Measurements from ENCODE around the gene PCED1A. TPM values are rescaled to one million over a fixed set of nuclear protein-coding genes. Genes with fewer than 3 reads are reported as not detected.
A peak's percentile ranks its signal among the peaks of the same experiment; 100 is the strongest.
"Not testable (repeated sequence)": the region's sequence is repeated elsewhere in the genome, so short reads cannot be mapped to it uniquely, and the experiment has no call there.

Gene PCED1A
- total and polyA plus RNA-seq, 4 donors: 19.2 to 178 (median 39.6) TPM

GRCh38 chr20:2816030-2816582, 24.3 kb downstream of the PCED1A start, which contains the start of gene TMEM239:
TMEM239 (plus strand) TSS chr20:2816364; CDS start chr20:2816555, 191 bp downstream.
- Histone ChIP-seq H3K36me3 (ENCODE audit: control insufficient read depth in 1 of 2, insufficient read depth in 2 of 2, low read length in 1 of 2) (no peaks in the 10 kb centered on the region), H3K4me3 (ENCODE audit: low read length in 2 of 2) (no peak within 1 kb of the TSS), H3K27me3 (ENCODE audit: control insufficient read depth in 1 of 2, insufficient read depth in 2 of 2, low read length in 1 of 2) (peaks cover 0 to 3% of the 10 kb centered on the region in 2 donors), H3K4me1 (ENCODE audit: control insufficient read depth in 1 of 2, insufficient read depth in 2 of 2, low read length in 2 of 2) (no peaks in the 10 kb centered on the region), H3K27ac (ENCODE audit: low read depth in 1 of 2, low read length in 2 of 2) (no peak within 1 kb of the TSS), H3K9me3 (ENCODE audit: control insufficient read depth, low read length) (no peaks in the 10 kb centered on the region)
- DNase-seq (no peak), ATAC-seq (ENCODE audit: low FRiP score) (no peak)
- WGBS, 2 donors: 77 to 81% methylated on average over 10 of the region's 10 CpGs
- intact Hi-C loops (cut with DNase I): no loop called here

- intact Hi-C loops (cut with DNase I): no loop called here
- no peaks in the 10 kb centered on the region for H3K36me3 ChIP-seq (ENCODE audit: control insufficient read depth in 1 of 2, insufficient read depth in 2 of 2, low read length in 1 of 2)
- peaks cover 0 to 3% of the 10 kb centered on the region in 2 donors for H3K27me3 ChIP-seq (ENCODE audit: control insufficient read depth in 1 of 2, insufficient read depth in 2 of 2, low read length in 1 of 2)
- WGBS, 2 donors: 91 to 95% methylated on average over 8 of the region's 8 CpGs
- no peaks in the 10 kb centered on the region for H3K4me1 ChIP-seq (ENCODE audit: control insufficient read depth in 1 of 2, insufficient read depth in 2 of 2, low read length in 2 of 2)
- H3K4me3 ChIP-seq (ENCODE audit: low read length in 2 of 2): no peak overlapping the region
- DNase-seq (no peak), ATAC-seq (ENCODE audit: low FRiP score) (no peak)
- H3K9me3 ChIP-seq (ENCODE audit: control insufficient read depth, low read length): no peaks in the 10 kb centered on the region
- no peak overlapping the region for H3K27ac ChIP-seq (ENCODE audit: low read depth in 1 of 2, low read length in 2 of 2)
These were observed 25.1 kb downstream of the PCED1A start for GRCh38 chr20:2815242-2815900.

DNA sequence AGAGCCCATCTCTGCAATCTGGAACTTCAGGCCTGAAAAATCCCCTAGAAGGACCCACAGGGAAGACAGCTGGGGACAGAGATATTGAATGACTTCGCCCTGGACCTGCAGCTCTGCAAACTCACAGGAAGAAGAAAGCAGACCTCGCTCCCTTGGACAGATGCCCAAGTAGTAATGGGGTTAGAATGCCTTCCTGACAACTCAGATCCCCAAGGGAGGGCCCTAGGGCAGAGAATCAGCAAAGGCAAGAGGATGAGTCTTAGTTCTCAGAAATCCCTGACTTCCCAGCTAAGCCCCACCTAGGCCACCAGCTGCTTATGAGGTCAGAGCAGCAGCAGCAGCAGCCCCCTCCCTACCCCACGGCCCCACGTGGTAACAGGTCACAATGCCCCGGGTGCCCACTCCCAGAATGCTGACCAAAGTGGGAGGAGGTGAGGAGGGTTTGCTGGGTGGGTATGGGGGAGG, 25.8 kb downstream of the PCED1A start, which contains the start of gene C20orf141:
C20orf141 (plus strand) TSS at position 401 of the 465 bp plus-strand sequence. CDS start 198 bp downstream, outside the sequence.
- DNase-seq: peak in 1 of 2 donors; percentile 66
- H3K27ac ChIP-seq (ENCODE audit: low read depth in 1 of 2, low read length in 2 of 2): no peak within 1 kb of the TSS
- H3K27me3 ChIP-seq (ENCODE audit: control insufficient read depth in 1 of 2, insufficient read depth in 2 of 2, low read length in 1 of 2): peaks cover 0 to 3% of the 10 kb centered on the region in 2 donors
- H3K9me3 ChIP-seq (ENCODE audit: control insufficient read depth, low read length): no peaks in the 10 kb centered on the region
- intact Hi-C loops (cut with DNase I): no loop called here
- ATAC-seq (ENCODE audit: low FRiP score): no peak
- no peaks in the 10 kb centered on the region for H3K4me1 ChIP-seq (ENCODE audit: control insufficient read depth in 1 of 2, insufficient read depth in 2 of 2, low read length in 2 of 2)
- no peak within 1 kb of the TSS for H3K4me3 ChIP-seq (ENCODE audit: low read length in 2 of 2)
- 54 to 57% methylated on average over 5 of the region's 5 CpGs for WGBS, 2 donors
- H3K36me3 ChIP-seq (ENCODE audit: control insufficient read depth in 1 of 2, insufficient read depth in 2 of 2, low read length in 1 of 2): no peaks in the 10 kb centered on the region

- intact Hi-C loops (cut with DNase I): no loop called here
- ATAC-seq (ENCODE audit: low FRiP score): no peak
These were observed 26.4 kb downstream of the PCED1A start for GRCh38 chr20:2814076-2814475.

GRCh38 chr20:2812189-2812588, 28.3 kb downstream of the PCED1A start:
- H3K4me3 ChIP-seq (ENCODE audit: low read length in 2 of 2): no peak overlapping the region
- H3K9me3 ChIP-seq (ENCODE audit: control insufficient read depth, low read length): no peaks in the 10 kb centered on the region
- no peak overlapping the region for H3K27ac ChIP-seq (ENCODE audit: low read depth in 1 of 2, low read length in 2 of 2)
- DNase-seq (no peak), ATAC-seq (ENCODE audit: low FRiP score) (no peak)
- intact Hi-C loops (cut with DNase I): no loop called here
- no peaks in the 10 kb centered on the region for H3K27me3 ChIP-seq (ENCODE audit: control insufficient read depth in 1 of 2, insufficient read depth in 2 of 2, low read length in 1 of 2)
- H3K36me3 ChIP-seq (ENCODE audit: control insufficient read depth in 1 of 2, insufficient read depth in 2 of 2, low read length in 1 of 2): no peaks in the 10 kb centered on the region
- no peaks in the 10 kb centered on the region for H3K4me1 ChIP-seq (ENCODE audit: control insufficient read depth in 1 of 2, insufficient read depth in 2 of 2, low read length in 2 of 2)
- 69 to 70% methylated on average over 3 of the region's 3 CpGs for WGBS, 2 donors

More at GRCh38 chr20:2814076-2814475, 26.4 kb downstream of the PCED1A start:
- no peak overlapping the region for H3K27ac ChIP-seq (ENCODE audit: low read depth in 1 of 2, low read length in 2 of 2)
- no peaks in the 10 kb centered on the region for H3K36me3 ChIP-seq (ENCODE audit: control insufficient read depth in 1 of 2, insufficient read depth in 2 of 2, low read length in 1 of 2)
- H3K27me3 ChIP-seq (ENCODE audit: control insufficient read depth in 1 of 2, insufficient read depth in 2 of 2, low read length in 1 of 2): peaks cover 0 to 3% of the 10 kb centered on the region in 2 donors
- H3K4me3 ChIP-seq (ENCODE audit: low read length in 2 of 2): no peak overlapping the region
- DNase-seq: no peak
- 97 to 100% methylated on average over 1 of the region's 1 CpG for WGBS, 2 donors
- no peaks in the 10 kb centered on the region for H3K4me1 ChIP-seq (ENCODE audit: control insufficient read depth in 1 of 2, insufficient read depth in 2 of 2, low read length in 2 of 2)
- no peaks in the 10 kb centered on the region for H3K9me3 ChIP-seq (ENCODE audit: control insufficient read depth, low read length)

- DNase-seq: no peak
- Histone ChIP-seq H3K27ac (ENCODE audit: low read depth in 1 of 2, low read length in 2 of 2) (no peak overlapping the region), H3K4me1 (ENCODE audit: control insufficient read depth in 1 of 2, insufficient read depth in 2 of 2, low read length in 2 of 2) (no peaks in the 10 kb centered on the region), H3K9me3 (ENCODE audit: control insufficient read depth, low read length) (no peaks in the 10 kb centered on the region), H3K27me3 (ENCODE audit: control insufficient read depth in 1 of 2, insufficient read depth in 2 of 2, low read length in 1 of 2) (no peaks in the 10 kb centered on the region), H3K4me3 (ENCODE audit: low read length in 2 of 2) (no peak overlapping the region), H3K36me3 (ENCODE audit: control insufficient read depth in 1 of 2, insufficient read depth in 2 of 2, low read length in 1 of 2) (no peaks in the 10 kb centered on the region)
- ATAC-seq (ENCODE audit: low FRiP score): no peak
- intact Hi-C loops (cut with DNase I): no loop called here
- WGBS, 2 donors: 90 to 91% methylated on average over 10 of the region's 10 CpGs
These were observed 30.8 kb downstream of the PCED1A start for GRCh38 chr20:2809690-2810089.

- intact Hi-C loops (cut with DNase I); H3K27me3 ChIP-seq (ENCODE audit: control insufficient read depth in 1 of 2, insufficient read depth in 2 of 2, low read length in 1 of 2); H3K9me3 ChIP-seq (ENCODE audit: control insufficient read depth, low read length); DNase-seq; H3K4me1 ChIP-seq (ENCODE audit: control insufficient read depth in 1 of 2, insufficient read depth in 2 of 2, low read length in 2 of 2); ATAC-seq (ENCODE audit: low FRiP score); H3K36me3 ChIP-seq (ENCODE audit: control insufficient read depth in 1 of 2, insufficient read depth in 2 of 2, low read length in 1 of 2); H3K27ac ChIP-seq (ENCODE audit: low read depth in 1 of 2, low read length in 2 of 2); H3K4me3 ChIP-seq (ENCODE audit: low read length in 2 of 2): not testable (repeated sequence)
- 74 to 88% methylated on average over 9 of the region's 9 CpGs for WGBS, 2 donors
These were observed 32.5 kb downstream of the PCED1A start for GRCh38 chr20:2807929-2808328.

GRCh38 chr20:2807019-2807418, 33.4 kb downstream of the PCED1A start:
- intact Hi-C loops (cut with DNase I): no loop called here
- no peaks in the 10 kb centered on the region for H3K27me3 ChIP-seq (ENCODE audit: control insufficient read depth in 1 of 2, insufficient read depth in 2 of 2, low read length in 1 of 2)
- no peak for ATAC-seq (ENCODE audit: low FRiP score)
- no peaks in the 10 kb centered on the region for H3K4me1 ChIP-seq (ENCODE audit: control insufficient read depth in 1 of 2, insufficient read depth in 2 of 2, low read length in 2 of 2)
- no peak for DNase-seq
- WGBS, 2 donors: 75 to 85% methylated on average over 4 of the region's 4 CpGs
- no peaks in the 10 kb centered on the region for H3K9me3 ChIP-seq (ENCODE audit: control insufficient read depth, low read length)
- H3K36me3 ChIP-seq (ENCODE audit: control insufficient read depth in 1 of 2, insufficient read depth in 2 of 2, low read length in 1 of 2): no peaks in the 10 kb centered on the region
- no peak overlapping the region for H3K4me3 ChIP-seq (ENCODE audit: low read length in 2 of 2)
- H3K27ac ChIP-seq (ENCODE audit: low read depth in 1 of 2, low read length in 2 of 2): no peak overlapping the region

DNA sequence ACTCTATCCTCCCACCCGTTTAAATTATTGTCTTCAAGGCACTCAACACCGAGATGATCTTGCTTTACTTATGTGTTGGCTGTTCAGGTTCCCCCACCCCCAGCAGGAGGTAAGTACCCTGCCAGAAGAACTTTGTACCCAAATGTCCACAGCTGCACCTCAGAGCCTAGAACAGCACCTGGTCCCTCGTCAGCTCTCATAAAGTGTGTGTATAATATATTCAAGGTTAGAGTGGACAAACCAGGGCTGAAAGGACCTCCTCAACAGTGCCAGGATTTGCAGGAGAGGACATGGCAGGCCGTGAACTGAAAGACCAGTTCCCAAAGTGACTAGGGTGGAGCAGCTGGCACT, 34.1 kb downstream of the PCED1A start:
- H3K4me3 ChIP-seq (ENCODE audit: low read length in 2 of 2): no peak overlapping the region
- no peaks in the 10 kb centered on the region for H3K36me3 ChIP-seq (ENCODE audit: control insufficient read depth in 1 of 2, insufficient read depth in 2 of 2, low read length in 1 of 2)
- 39 to 42% methylated on average over 4 of the region's 4 CpGs for WGBS, 2 donors
- no peak overlapping the region for H3K27ac ChIP-seq (ENCODE audit: low read depth in 1 of 2, low read length in 2 of 2)
- H3K9me3 ChIP-seq (ENCODE audit: control insufficient read depth, low read length): no peaks in the 10 kb centered on the region
- ATAC-seq (ENCODE audit: low FRiP score) (no peak), DNase-seq (no peak)
- H3K27me3 ChIP-seq (ENCODE audit: control insufficient read depth in 1 of 2, insufficient read depth in 2 of 2, low read length in 1 of 2): no peaks in the 10 kb centered on the region
- intact Hi-C loops (cut with DNase I): no loop called here
- H3K4me1 ChIP-seq (ENCODE audit: control insufficient read depth in 1 of 2, insufficient read depth in 2 of 2, low read length in 2 of 2): no peaks in the 10 kb centered on the region
